ENCODE results near the gene SBSN. TPM values are rescaled to one million over a fixed set of nuclear protein-coding genes. Genes with fewer than 3 reads are reported as not detected.
"Not testable (repeated sequence)": the region's sequence is repeated elsewhere in the genome, so short reads cannot be mapped to it uniquely, and the experiment has no call there.

The SBSN gene
- total RNA-seq, 1 donor from 2014 or later = not detected

DNA sequence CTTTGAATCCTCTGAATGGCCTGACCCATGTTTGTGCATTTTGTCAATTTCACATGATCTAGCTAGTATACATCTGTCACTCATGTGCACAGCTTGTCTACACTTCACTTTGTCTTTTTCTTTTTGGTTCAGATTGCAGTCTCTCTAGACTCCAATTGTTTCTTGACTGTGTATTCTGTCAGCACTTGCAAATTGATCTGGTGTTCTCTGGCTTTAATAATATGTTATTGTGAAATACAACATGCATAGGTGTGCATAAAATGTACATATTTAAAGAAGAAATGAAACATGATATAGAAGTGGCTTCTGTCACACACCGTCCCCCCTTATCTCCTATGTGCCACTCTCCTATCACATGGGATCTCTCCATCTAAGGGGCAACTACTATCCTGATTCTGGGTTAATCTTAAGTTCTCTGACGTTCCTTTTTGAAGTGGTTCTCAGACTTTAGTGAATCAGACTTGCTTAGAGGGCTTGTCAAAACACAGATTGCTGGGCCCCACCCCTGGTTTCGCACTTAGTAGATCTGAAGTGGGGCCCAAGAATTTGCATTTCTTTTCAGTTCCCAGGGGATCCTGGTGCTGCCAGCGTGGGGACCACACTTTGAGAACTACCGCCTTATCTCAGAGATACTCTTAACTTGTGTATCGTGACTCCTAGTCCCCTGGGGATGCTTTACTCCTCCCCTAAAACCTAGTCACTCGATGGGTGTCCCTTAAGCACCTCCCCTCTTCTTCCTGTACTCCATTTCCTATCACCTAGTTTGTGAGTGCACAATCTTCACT is 43.7 kb downstream of the SBSN start:
- TF ChIP-seq, protein P1, sequence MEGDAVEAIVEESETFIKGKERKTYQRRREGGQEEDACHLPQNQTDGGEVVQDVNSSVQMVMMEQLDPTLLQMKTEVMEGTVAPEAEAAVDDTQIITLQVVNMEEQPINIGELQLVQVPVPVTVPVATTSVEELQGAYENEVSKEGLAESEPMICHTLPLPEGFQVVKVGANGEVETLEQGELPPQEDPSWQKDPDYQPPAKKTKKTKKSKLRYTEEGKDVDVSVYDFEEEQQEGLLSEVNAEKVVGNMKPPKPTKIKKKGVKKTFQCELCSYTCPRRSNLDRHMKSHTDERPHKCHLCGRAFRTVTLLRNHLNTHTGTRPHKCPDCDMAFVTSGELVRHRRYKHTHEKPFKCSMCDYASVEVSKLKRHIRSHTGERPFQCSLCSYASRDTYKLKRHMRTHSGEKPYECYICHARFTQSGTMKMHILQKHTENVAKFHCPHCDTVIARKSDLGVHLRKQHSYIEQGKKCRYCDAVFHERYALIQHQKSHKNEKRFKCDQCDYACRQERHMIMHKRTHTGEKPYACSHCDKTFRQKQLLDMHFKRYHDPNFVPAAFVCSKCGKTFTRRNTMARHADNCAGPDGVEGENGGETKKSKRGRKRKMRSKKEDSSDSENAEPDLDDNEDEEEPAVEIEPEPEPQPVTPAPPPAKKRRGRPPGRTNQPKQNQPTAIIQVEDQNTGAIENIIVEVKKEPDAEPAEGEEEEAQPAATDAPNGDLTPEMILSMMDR (IDR thresholded peaks at IDR 0.05; ENCODE audit: borderline replicate concordance) = no peak
- H3K27me3 ChIP-seq (ENCODE audit: low read depth) = peaks cover 30% of the 10 kb centered on the region
- DNase-seq = no peak
- intact Hi-C loops (cut with micrococcal nuclease) = no loop called here
- no peaks in the 10 kb centered on the region for H3K36me3 ChIP-seq
- H3K9me3 ChIP-seq (replicated peaks) = no peaks in the 10 kb centered on the region
- H3K4me1 ChIP-seq = no peaks in the 10 kb centered on the region
- no peak overlapping the region for H3K27ac ChIP-seq (replicated peaks)
- H3K4me3 ChIP-seq = no peak overlapping the region

DNA sequence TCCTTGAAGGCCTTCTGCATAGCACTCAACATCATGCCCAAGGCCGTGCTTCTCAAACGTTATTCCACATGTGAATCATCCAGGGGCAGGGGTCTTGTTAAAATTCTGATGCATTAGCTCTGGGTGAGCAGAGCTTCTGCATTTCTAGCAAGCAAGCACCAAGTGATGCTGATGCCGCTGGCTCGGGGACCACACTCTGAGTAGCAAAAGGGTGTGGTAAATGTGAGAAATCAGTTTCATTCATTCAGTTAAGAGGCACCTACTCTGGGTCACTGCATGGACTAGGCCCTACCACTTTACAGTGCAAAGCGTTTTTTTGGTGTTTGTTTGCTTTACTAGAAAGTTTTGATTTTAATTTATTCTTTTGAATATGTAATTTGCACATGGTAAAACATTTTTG is 45.0 kb downstream of the SBSN start:
- H3K27ac ChIP-seq (replicated peaks) = no peak overlapping the region
- DNase-seq = no peak
- TF ChIP-seq, protein P1 (IDR thresholded peaks at IDR 0.05; ENCODE audit: borderline replicate concordance) = no peak

DNA sequence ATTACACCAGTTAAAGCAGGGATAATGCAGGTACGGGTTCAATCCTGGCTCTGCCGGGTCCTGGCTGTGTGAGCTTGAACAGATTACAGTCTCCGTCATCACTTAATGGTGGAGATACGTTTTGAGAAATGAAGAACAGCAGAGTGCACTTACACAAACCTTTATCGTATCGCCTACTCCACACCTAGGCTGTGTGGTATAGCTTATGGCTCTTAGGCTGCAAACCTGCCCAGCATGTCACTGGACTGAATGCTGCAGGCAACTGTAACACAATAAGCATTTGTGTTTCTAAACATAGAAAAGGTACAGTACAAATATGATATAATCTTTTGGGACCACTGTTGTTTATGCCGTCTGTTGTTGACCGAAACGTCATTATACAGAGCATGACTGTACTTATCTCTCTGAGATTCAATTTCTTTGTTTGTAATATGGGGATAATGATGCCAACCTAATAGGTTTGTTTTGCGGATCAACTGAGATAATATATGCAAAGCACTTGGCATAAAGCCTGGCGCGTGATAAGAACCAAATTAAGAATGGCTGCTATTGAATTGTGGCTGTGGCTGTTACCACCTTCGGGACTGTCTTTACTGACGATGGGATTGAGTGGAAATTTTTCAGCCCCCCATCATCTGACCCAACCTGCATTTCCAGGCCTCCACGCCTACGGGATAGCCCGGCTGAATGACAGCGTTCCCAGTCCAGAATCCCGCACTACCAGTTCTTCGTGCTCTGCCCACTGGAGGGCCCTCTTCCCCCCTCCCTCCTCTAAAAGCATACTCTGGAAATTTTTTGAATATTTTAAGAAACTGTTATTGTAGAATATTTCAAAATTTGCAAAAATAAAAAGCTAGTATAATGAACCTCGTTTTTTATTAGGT is 49.1 kb downstream of the SBSN start:
- no peak for DNase-seq
- TF ChIP-seq, protein P1 (IDR thresholded peaks at IDR 0.05; ENCODE audit: borderline replicate concordance) = no peak
- peaks cover 5% of the 10 kb centered on the region for H3K27me3 ChIP-seq (ENCODE audit: low read depth)
- intact Hi-C loops (cut with micrococcal nuclease) = no loop called here
- H3K4me3 ChIP-seq = no peak overlapping the region
- H3K27ac ChIP-seq (replicated peaks) = no peak overlapping the region
- H3K9me3 ChIP-seq (replicated peaks) = no peaks in the 10 kb centered on the region
- no peaks in the 10 kb centered on the region for H3K4me1 ChIP-seq
- no peaks in the 10 kb centered on the region for H3K36me3 ChIP-seq

More for the DNA sequence above, 45.0 kb downstream of the SBSN start:
- intact Hi-C loops (cut with micrococcal nuclease) = no loop called here
- Histone ChIP-seq H3K4me3 (no peak overlapping the region), H3K4me1 (no peaks in the 10 kb centered on the region), H3K9me3 (replicated peaks) (no peaks in the 10 kb centered on the region), H3K27me3 (ENCODE audit: low read depth) (peaks cover 17% of the 10 kb centered on the region), H3K36me3 (no peaks in the 10 kb centered on the region)

DNA sequence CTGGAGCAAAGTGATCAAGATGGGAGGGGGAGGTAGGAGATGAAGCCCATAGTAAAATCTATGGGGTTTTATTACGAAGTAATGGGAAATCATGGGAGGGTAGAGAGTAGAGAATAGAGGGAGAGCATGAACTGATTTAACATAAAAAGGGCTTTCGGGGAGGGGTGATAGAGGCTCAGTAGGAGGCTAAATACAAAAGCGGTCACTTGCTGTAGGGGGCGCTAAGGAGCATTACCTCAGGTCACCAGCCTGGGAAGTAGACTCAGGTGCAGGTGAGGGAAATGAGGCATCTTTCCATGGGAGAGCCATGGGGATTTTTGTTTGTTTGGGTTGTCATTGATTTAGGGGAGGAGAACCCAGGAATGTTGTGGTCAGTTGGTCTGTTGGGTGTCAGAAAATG is 52.0 kb downstream of the SBSN start:
- intact Hi-C loops (cut with micrococcal nuclease) = no loop called here
- H3K27me3 ChIP-seq (ENCODE audit: low read depth) = peaks cover 5% of the 10 kb centered on the region
- TF ChIP-seq, protein P1 (IDR thresholded peaks at IDR 0.05; ENCODE audit: borderline replicate concordance) = no peak

DNA sequence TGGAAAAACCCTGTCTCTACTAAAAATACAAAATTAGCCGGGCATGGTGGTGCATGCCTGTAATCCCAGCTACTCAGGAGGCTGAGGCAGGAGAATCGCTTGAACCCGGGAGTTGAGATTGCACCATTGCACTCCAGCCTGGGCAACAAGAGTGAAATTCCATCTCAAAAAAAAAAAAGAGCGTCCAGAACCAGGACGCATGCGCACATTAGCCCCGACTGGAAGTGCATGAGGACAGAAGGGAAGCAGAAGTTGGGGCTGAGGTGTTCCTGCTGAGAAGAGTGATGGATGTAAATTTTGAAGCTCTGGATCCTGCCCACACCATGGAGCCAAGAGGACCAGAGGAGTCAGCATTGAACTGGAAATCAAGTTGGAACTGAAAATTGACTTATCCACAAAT is 53.5 kb downstream of the SBSN start:
- H3K4me1 ChIP-seq; H3K9me3 ChIP-seq (replicated peaks); DNase-seq; H3K36me3 ChIP-seq; H3K27me3 ChIP-seq (ENCODE audit: low read depth); intact Hi-C loops (cut with micrococcal nuclease); H3K4me3 ChIP-seq; H3K27ac ChIP-seq (replicated peaks): not testable (repeated sequence)

More for the DNA sequence above, 52.0 kb downstream of the SBSN start:
- no peaks in the 10 kb centered on the region for H3K4me1 ChIP-seq
- H3K27ac ChIP-seq (replicated peaks) = no peak overlapping the region
- no peak for DNase-seq
- no peak overlapping the region for H3K4me3 ChIP-seq
- H3K36me3 ChIP-seq = no peaks in the 10 kb centered on the region
- H3K9me3 ChIP-seq (replicated peaks) = no peaks in the 10 kb centered on the region
